Spleen (tissue), 11 donors: ENCODE data around the gene PIK3C2B. TPM values are rescaled to one million over a fixed set of nuclear protein-coding genes. Genes with fewer than 3 reads are reported as not detected.
A peak's percentile ranks its signal among the peaks of the same experiment; 100 is the strongest.

Experiments
- DNase-seq: peaks from one replicate; pipeline ENCODE4 v3.0.0-alpha.2; 2020
- H3K27ac ChIP-seq, 8 donors: fragments of 200-600 bp; sonication (generic) in 7 of 8; 1 replicate in 4 of 8; 2 replicates in 4 of 8; pipeline versions ENCODE4 v1.5.0 to v1.8.0; 2016 to 2021; ENCODE audit warnings: inconsistent platforms in 4 of 8, mild to moderate bottlenecking in 4 of 8, moderate library complexity in 1 of 8
- H3K27me3 ChIP-seq, 7 donors: fragments of 200-600 bp; sonication (generic) in 6 of 7; replicated peaks in 1 of 7; 1 replicate in 4 of 7; 2 replicates in 3 of 7; pipeline versions ENCODE4 v1.5.0 to v1.8.0; 2016 to 2021; ENCODE audit warnings: inconsistent platforms in 3 of 7, mild to moderate bottlenecking in 1 of 7
- H3K36me3 ChIP-seq, 6 donors: fragments of 200-600 bp; sonication (generic) in 5 of 6; 1 replicate in 4 of 6; 2 replicates in 2 of 6; pipeline versions ENCODE4 v1.5.0 to v1.8.0; 2016 to 2021; ENCODE audit warnings: inconsistent platforms in 2 of 6
- H3K4me1 ChIP-seq, 6 donors: fragments of 200-600 bp; sonication (generic) in 5 of 6; 1 replicate in 3 of 6; 2 replicates in 3 of 6; pipeline versions ENCODE4 v1.5.0 to v1.8.0; 2016 to 2021; ENCODE audit warnings: inconsistent platforms in 3 of 6
- H3K4me3 ChIP-seq, 8 donors: fragments of 200-600 bp; sonication (generic) in 7 of 8; 1 replicate in 4 of 8; 2 replicates in 4 of 8; pipeline versions ENCODE4 v1.5.0 to v1.8.0; 2016 to 2021; ENCODE audit warnings: inconsistent platforms in 4 of 8, mild to moderate bottlenecking in 4 of 8, moderate library complexity in 2 of 8
- H3K9me3 ChIP-seq, 8 donors: fragments of 200-600 bp; sonication (generic) in 7 of 8; 1 replicate in 4 of 8; 2 replicates in 4 of 8; pipeline versions ENCODE4 v1.5.0 to v1.8.0; 2016 to 2021; ENCODE audit warnings: inconsistent platforms in 4 of 8
- CTCF ChIP-seq, 11 experiments: fragments of 200-600 bp in 7 of 11; fragments of 450-650 bp in 4 of 11; sonication (generic) in 4 of 11; IDR thresholded peaks in 8 of 11; conservative IDR thresholded peaks in 3 of 11; 1 replicate in 7 of 11; 2 replicates in 4 of 11; pipeline versions ENCODE4 v1.4.0 to v1.8.0; 2016 to 2021; ENCODE audit warnings: antibody characterized with exemption in 11 of 11, inconsistent platforms in 4 of 11, mild to moderate bottlenecking in 1 of 11
- POLR2A ChIP-seq, 3 donors: fragments of 450-650 bp; IDR thresholded peaks; one replicate each; pipeline ENCODE4 v1.5.1; 2017; ENCODE audit warnings: antibody characterized with exemption in 3 of 3, mild to moderate bottlenecking in 1 of 3
- POLR2AphosphoS5 ChIP-seq, 3 donors: sonication (generic); formaldehyde crosslinking; IDR thresholded peaks; one replicate each; pipeline ENCODE4 v1.5.1; 2017; ENCODE audit warnings: antibody characterized with exemption in 3 of 3
- WGBS, 5 donors: extraction: QIAGEN DNeasy Blood & Tissue Kit in 3 of 5; methylation state at CpG; one replicate each; pipeline versions ENCODE4 v1.1.5 to v1.1.7; 2013 to 2018; 5-methylcytosine and 5-hydroxymethylcytosine counted together
- intact Hi-C: fragments of 100-400 bp; cut with DNase I; formaldehyde crosslinking; loops from one replicate; pipeline ENCODE4 v1.15.0; 2023; ENCODE audit warnings: low total_unique reads
- polyA plus RNA-seq, 3 donors: library from polyadenylated mRNA; stranded (reverse); fragments of 200-250 nt; gene quantifications; one replicate each; pipeline ENCODE4 v1.2.1, GENCODE V29; 2013
- total RNA-seq, 7 donors: library from RNA; depleted of rRNA in 3 of 7; stranded (reverse); fragments of >200 nt in 3 of 7; fragmentation: NEBNext Ultra II Directional in 4 of 7; extraction: Animal tissue kit (Norgen Biotek cat#: 25700) in 4 of 7; gene quantifications; one replicate each; pipeline versions ENCODE4 v1.1.0 to v1.2.1, GENCODE V29; 2016 to 2021
- donor health status: healthy with polysubstance abuse.
- donor health status: DM: no; HTN: no; CAD: no; lungs with moderate emphysema.
- donor health status: DM: no; HTN: no; CAD: no.
- donor health status: Bipolar disorder and iron deficiency.
- donor health status: healthy.
- donor health status: DM: no; HTN: no; CAD: no.
- donor health status: DM: yes; HTN: yes; CAD: no.

The PIK3C2B gene
- total and polyA plus RNA-seq, 10 donors = 9.5 to 72.2 (median 59.7) TPM

GRCh38 chr1:204465546-204466415, 28.8 kb downstream of the PIK3C2B start:
- TF ChIP-seq POLR2A (IDR thresholded peaks at IDR 0.05) = no peak
- TF ChIP-seq CTCF (IDR thresholded peaks at IDR 0.05 in 8 of 11, conservative IDR thresholded peaks at IDR 0.05 in 3 of 11) = no peak
- TF ChIP-seq POLR2AphosphoS5 (IDR thresholded peaks at IDR 0.05) = peak in 1 of 3 donors; percentile 47
- no peak for DNase-seq
- intact Hi-C loops = no loop called here
- no peaks in the 10 kb centered on the region for H3K27me3 ChIP-seq
- H3K27ac ChIP-seq = peak overlapping the region; percentile 60 to 85 (median 81)
- H3K9me3 ChIP-seq = no peaks in the 10 kb centered on the region
- H3K36me3 ChIP-seq = peaks cover 0 to 46% (median 13%) of the 10 kb centered on the region in 6 donors
- peaks cover 53 to 82% (median 70%) of the 10 kb centered on the region in 6 donors for H3K4me1 ChIP-seq
- WGBS, 5 donors = 33 to 45% (median 38%) methylated on average over 14 to 17 of the region's 17 CpGs
- no peak overlapping the region for H3K4me3 ChIP-seq

- no peaks in the 10 kb centered on the region for H3K9me3 ChIP-seq
- no peak for DNase-seq
- 32 to 68% (median 42%) methylated on average over 1 of the region's 1 CpG for WGBS, 5 donors
- H3K4me3 ChIP-seq = no peak overlapping the region
- TF ChIP-seq POLR2AphosphoS5 (IDR thresholded peaks at IDR 0.05) (no peak), POLR2A (IDR thresholded peaks at IDR 0.05) (no peak), CTCF (IDR thresholded peaks at IDR 0.05 in 8 of 11, conservative IDR thresholded peaks at IDR 0.05 in 3 of 11) (no peak)
- H3K27me3 ChIP-seq = no peaks in the 10 kb centered on the region
- peak overlapping the region; percentile 42 to 85 (median 81) for H3K27ac ChIP-seq
- peaks cover 58 to 93% (median 81%) of the 10 kb centered on the region in 6 donors for H3K4me1 ChIP-seq
- peaks cover 0 to 52% (median 17%) of the 10 kb centered on the region in 6 donors for H3K36me3 ChIP-seq
- intact Hi-C loops = no loop called here
Measured at GRCh38 chr1:204464701-204465100, 29.9 kb downstream of the PIK3C2B start.

- Histone ChIP-seq H3K9me3 (no peaks in the 10 kb centered on the region), H3K27ac (peak overlapping the region; percentile 42 to 85 (median 81)), H3K4me3 (no peak overlapping the region), H3K36me3 (peaks cover 0 to 52% (median 18%) of the 10 kb centered on the region in 6 donors), H3K27me3 (no peaks in the 10 kb centered on the region), H3K4me1 (peaks cover 58 to 98% (median 86%) of the 10 kb centered on the region in 6 donors)
- intact Hi-C loops = no loop called here
- 19 to 34% (median 24%) methylated on average over 3 of the region's 3 CpGs for WGBS, 5 donors
- DNase-seq = peak; percentile 47
- TF ChIP-seq CTCF (IDR thresholded peaks at IDR 0.05 in 8 of 11, conservative IDR thresholded peaks at IDR 0.05 in 3 of 11) = no peak
- TF ChIP-seq POLR2AphosphoS5 (IDR thresholded peaks at IDR 0.05) = no peak
- no peak for TF ChIP-seq POLR2A (IDR thresholded peaks at IDR 0.05)
Measured at GRCh38 chr1:204464187-204464631, 30.4 kb downstream of the PIK3C2B start.
